Sciatic nerve (tissue), 2 donors: Measurements from ENCODE around the gene PCDHGB1. TPM values are rescaled to one million over a fixed set of nuclear protein-coding genes. Genes with fewer than 3 reads are reported as not detected.
"Not testable (repeated sequence)": the region's sequence is repeated elsewhere in the genome, so short reads cannot be mapped to it uniquely, and the experiment has no call there.

ENCODE experiments used
- ATAC-seq: fragments of 200-7000 bp; cut with Tn5 transposase; one replicate; pipeline ENCODE4 v1.9.1; 2020; ENCODE audit warnings: mild to moderate bottlenecking, moderate library complexity
- DNase-seq: peaks from one replicate; pipeline ENCODE4 v3.0.0-alpha.2; 2020; ENCODE audit warnings: low spot score
- intact Hi-C: fragments of 100-400 bp; cut with DNase I; formaldehyde crosslinking; loops from one replicate; pipeline ENCODE4 v1.14.2; 2022
- total RNA-seq: library from RNA; stranded (reverse); fragmentation: NEBNext Ultra II Directional; extraction: Animal tissue kit (Norgen Biotek cat#: 25700); gene quantifications from one replicate; pipeline ENCODE4 v1.2.1, GENCODE V29; 2021
- donor health status: DM: no; HTN: no; CAD: no.
- donor health status: DM: no; HTN: no; CAD: no.

PCDHGB1 gene
- total RNA-seq, 1 donor from 2014 or later, result 7.8 TPM

- intact Hi-C loops, result no loop called here
- DNase-seq (no peak), ATAC-seq (no peak)
Observed at GRCh38 chr5:141373673-141374317, 23.9 kb downstream of the PCDHGB1 start, which contains the start of gene PCDHGA6. TSS of gene PCDHGA6 (plus strand) at chr5:141373891. CDS start at chr5:141374084, 193 bp downstream.

GRCh38 chr5:141374627-141375026 lies 24.7 kb downstream of the PCDHGB1 start:
- ATAC-seq (no peak), DNase-seq (no peak)
- intact Hi-C loops, result no loop called here

GRCh38 chr5:141375444-141376155 lies 25.7 kb downstream of the PCDHGB1 start:
- DNase-seq, intact Hi-C loops, ATAC-seq: not testable (repeated sequence)

- no peak for DNase-seq
- intact Hi-C loops, result no loop called here
- ATAC-seq, result no peak
Observed at GRCh38 chr5:141382469-141383294, 32.8 kb downstream of the PCDHGB1 start, which contains the start of gene PCDHGA7. TSS of gene PCDHGA7 (plus strand) at chr5:141382742. CDS start at chr5:141382900, 158 bp downstream.

GRCh38 chr5:141383345-141383744 lies 33.4 kb downstream of the PCDHGB1 start:
- ATAC-seq, result no peak
- intact Hi-C loops, result no loop called here
- DNase-seq, result no peak

- ATAC-seq (no peak), DNase-seq (no peak)
- intact Hi-C loops, result no loop called here
Observed at GRCh38 chr5:141384471-141385267, 34.8 kb downstream of the PCDHGB1 start.

- ATAC-seq (peak; percentile 51), DNase-seq (peak; percentile 61)
- intact Hi-C loops, result not testable (repeated sequence)
Observed at GRCh38 chr5:141387557-141388311, 37.8 kb downstream of the PCDHGB1 start, which contains the start of gene PCDHGB4. TSS of gene PCDHGB4 (plus strand) at chr5:141387698. CDS start at chr5:141387885, 187 bp downstream.

GRCh38 chr5:141388661-141389060 lies 38.8 kb downstream of the PCDHGB1 start:
- DNase-seq (no peak), ATAC-seq (no peak)
- intact Hi-C loops, result no loop called here

- intact Hi-C loops, result no loop called here
- ATAC-seq (no peak), DNase-seq (no peak)
Observed at GRCh38 chr5:141389153-141390042, 39.5 kb downstream of the PCDHGB1 start.

- intact Hi-C loops, result no loop called here
- ATAC-seq, result no peak
- DNase-seq, result no peak
Observed at GRCh38 chr5:141392429-141393198, 42.7 kb downstream of the PCDHGB1 start, which contains the start of gene PCDHGA8. TSS of gene PCDHGA8 (plus strand) at chr5:141392633. CDS start at chr5:141392814, 181 bp downstream.

- intact Hi-C loops, result no loop called here
- no peak for ATAC-seq
- no peak for DNase-seq
Observed at GRCh38 chr5:141393267-141393666, 43.4 kb downstream of the PCDHGB1 start.

- DNase-seq, intact Hi-C loops, ATAC-seq: not testable (repeated sequence)
Observed at GRCh38 chr5:141394401-141395187, 44.7 kb downstream of the PCDHGB1 start.

GRCh38 chr5:141397756-141398551 lies 48.1 kb downstream of the PCDHGB1 start, which contains the start of gene PCDHGB5:
TSS of gene PCDHGB5 (plus strand) at chr5:141397947. CDS start at chr5:141398128, 181 bp downstream.
- DNase-seq (peak; percentile 64), ATAC-seq (peak; percentile 84)
- intact Hi-C loops, result not testable (repeated sequence)

GRCh38 chr5:141398608-141399007 lies 48.7 kb downstream of the PCDHGB1 start:
- intact Hi-C loops, result no loop called here
- no peak for ATAC-seq
- no peak for DNase-seq
